SK-N-SH (cell line): ENCODE results near the gene STAC. TPM values are rescaled to one million over a fixed set of nuclear protein-coding genes. Genes with fewer than 3 reads are reported as not detected.

Source experiments
- CTCF ChIA-PET: fragments of 300-600, 350-600 bp; formaldehyde crosslinking; extraction: SDS; loops from one replicate; lab custom pipeline; 2021; lab: Yijun Ruan, JAX
- POLR2A ChIA-PET: fragments of 350-600 bp; sonication (Branson Sonifier 250); formaldehyde crosslinking; extraction: SDS; loops from one replicate; lab custom pipeline; 2020; ENCODE audit warnings: antibody characterized with exemption, inconsistent platforms; lab: Yijun Ruan, JAX
- DNase-seq: peaks from one replicate; pipeline ENCODE4 v3.0.0; 2012
- H2AFZ ChIP-seq: fragments of 200-600 bp; sonication (generic); 2 replicates; pipeline ENCODE4 v1.8.1; 2016; ENCODE audit warnings: antibody characterized with exemption, mild to moderate bottlenecking, low read depth
- H3F3A ChIP-seq: fragments of 200-600 bp; sonication (generic); replicated peaks from 2 replicates; pipeline ENCODE3; 2016; ENCODE audit warnings: antibody characterized with exemption, mild to moderate bottlenecking; ENCODE audit not compliant: insufficient read depth
- H3K27ac ChIP-seq, 2 experiments: fragments of 200-500 bp in 1 of 2; fragments of 200-600 bp in 1 of 2; sonication (Bioruptor generic) in 1 of 2; sonication (generic), shearing (Covaris generic) in 1 of 2; 2 replicates each; pipeline versions ENCODE4 v1.5.1 to v1.6.1; 2014 to 2016; ENCODE audit warnings: low read depth in 2 of 2, inconsistent platforms in 1 of 2, low read length in 1 of 2, mild to moderate bottlenecking in 1 of 2, mixed read lengths in 1 of 2
- H3K27me3 ChIP-seq: fragments of 200-600 bp; sonication (generic), shearing (Covaris generic); 2 replicates; pipeline ENCODE4 v1.6.1; 2016; ENCODE audit warnings: mixed run types; ENCODE audit not compliant: insufficient read depth
- H3K36me3 ChIP-seq, 2 experiments: fragments of 200-500 bp in 1 of 2; fragments of 200-600 bp in 1 of 2; sonication (Bioruptor generic) in 1 of 2; sonication (generic) in 1 of 2; replicated peaks in 1 of 2; 2 replicates each; pipeline versions ENCODE3 to v1.5.1; 2014 to 2016; ENCODE audit warnings: low read length in 1 of 2, mild to moderate bottlenecking in 1 of 2; ENCODE audit not compliant: insufficient read depth in 2 of 2, control insufficient read depth in 1 of 2
- H3K4me1 ChIP-seq, 2 experiments: fragments of 200-500 bp in 1 of 2; fragments of 200-600 bp in 1 of 2; sonication (Bioruptor generic) in 1 of 2; sonication (generic), shearing (Covaris generic) in 1 of 2; 2 replicates each; pipeline versions ENCODE4 v1.5.1 to v1.6.1; 2014 to 2016; ENCODE audit warnings: low read depth in 1 of 2, low read length in 1 of 2, mixed run types in 1 of 2; ENCODE audit not compliant: insufficient read depth in 2 of 2, control insufficient read depth in 1 of 2
- H3K4me2 ChIP-seq: fragments of 200-600 bp; sonication (generic), shearing (Covaris generic); 2 replicates; pipeline ENCODE4 v1.6.1; 2017; ENCODE audit warnings: mixed run types
- H3K4me3 ChIP-seq, 2 experiments: fragments of 200-500 bp in 1 of 2; fragments of 200-600 bp in 1 of 2; sonication (Bioruptor generic) in 1 of 2; sonication (generic), shearing (Covaris generic) in 1 of 2; 2 replicates each; pipeline versions ENCODE4 v1.5.1 to v1.8.1; 2014 to 2016; ENCODE audit warnings: low read depth in 2 of 2, inconsistent platforms in 1 of 2, low read length in 1 of 2, mild to moderate bottlenecking in 1 of 2, mixed read lengths in 1 of 2, moderate library complexity in 1 of 2
- H3K79me2 ChIP-seq: fragments of 200-600 bp; sonication (generic); 2 replicates; pipeline ENCODE4 v1.8.1; 2017; ENCODE audit warnings: mild to moderate bottlenecking; ENCODE audit not compliant: insufficient read depth
- H3K9ac ChIP-seq: fragments of 200-600 bp; sonication (generic); 2 replicates; pipeline ENCODE4 v1.6.1; 2017; ENCODE audit warnings: mixed run types
- H3K9me2 ChIP-seq: fragments of 200-600 bp; sonication (generic); 2 replicates; pipeline ENCODE4 v1.6.1; 2017; ENCODE audit warnings: mixed run types
- H3K9me3 ChIP-seq: fragments of 200-600 bp; sonication (generic); 2 replicates; pipeline ENCODE4 v1.6.1; 2017; ENCODE audit warnings: mixed run types, mild to moderate bottlenecking, moderate library complexity
- H4K20me1 ChIP-seq: fragments of 200-600 bp; sonication (generic); 2 replicates; pipeline ENCODE4 v1.6.1; 2017; ENCODE audit warnings: mild to moderate bottlenecking, mixed run types; ENCODE audit not compliant: insufficient read depth
- CHD2 ChIP-seq: fragments of 150-350 bp; IDR thresholded peaks from 2 replicates; pipeline ENCODE4 v1.6.1; 2018; ENCODE audit warnings: low read length; ENCODE audit not compliant: partially characterized antibody
- CTCF ChIP-seq: fragments of 200-600 bp; sonication (generic); IDR thresholded peaks from 2 replicates; pipeline ENCODE4 v1.6.1; 2017; ENCODE audit warnings: antibody characterized with exemption, mild to moderate bottlenecking, moderate library complexity
- ELF1 ChIP-seq: IDR thresholded peaks from 2 replicates; pipeline ENCODE4 v1.4.0; 2012
- EZH2phosphoT487 ChIP-seq: fragments of 200-600 bp; sonication (generic); IDR thresholded peaks from 2 replicates; pipeline ENCODE4 v1.6.1; 2017; ENCODE audit warnings: low read depth, mixed run types, mild to moderate bottlenecking, antibody characterized with exemption, moderate library complexity, borderline replicate concordance
- FOSL2 ChIP-seq: IDR thresholded peaks from 2 replicates; pipeline ENCODE4 v1.4.0; 2012; ENCODE audit warnings: low read depth, mild to moderate bottlenecking, moderate library complexity, borderline replicate concordance
- FOXJ3 ChIP-seq: sonication (generic); formaldehyde crosslinking; IDR thresholded peaks from 2 replicates; pipeline ENCODE4 v1.5.1; 2020; ENCODE audit warnings: mild to moderate bottlenecking, missing genetic modification reagents
- FOXM1 ChIP-seq: IDR thresholded peaks from 2 replicates; pipeline ENCODE4 v1.4.0; 2012; ENCODE audit warnings: low read depth, mild to moderate bottlenecking
- GATA2 ChIP-seq: sonication (generic); formaldehyde crosslinking; IDR thresholded peaks from 2 replicates; pipeline ENCODE4 v1.5.0; 2020; ENCODE audit warnings: mild to moderate bottlenecking, missing genetic modification reagents
- JUND ChIP-seq: IDR thresholded peaks from 2 replicates; pipeline ENCODE4 v1.4.0; 2012
- MXI1 ChIP-seq: IDR thresholded peaks from 2 replicates; pipeline ENCODE4 v1.6.1; 2012; ENCODE audit warnings: mild to moderate bottlenecking, low read depth, low read length, improper control_type of control experiment
- NFIC ChIP-seq: IDR thresholded peaks from 2 replicates; pipeline ENCODE4 v1.4.0; 2012; ENCODE audit warnings: borderline replicate concordance
- PBX3 ChIP-seq: IDR thresholded peaks from 2 replicates; pipeline ENCODE4; 2012
- RCOR1 ChIP-seq: fragments of 150-350 bp; IDR thresholded peaks from 2 replicates; pipeline ENCODE4 v1.6.1; 2017; ENCODE audit warnings: antibody characterized with exemption, low read length
- REST ChIP-seq: IDR thresholded peaks from 2 replicates; pipeline ENCODE4 v1.6.1; 2012; ENCODE audit warnings: mild to moderate bottlenecking, low read depth, low read length, moderate library complexity
- RXRA ChIP-seq: IDR thresholded peaks from 2 replicates; pipeline ENCODE4 v1.4.0; 2012; ENCODE audit warnings: low read depth, mild to moderate bottlenecking, borderline replicate concordance
- SIN3A ChIP-seq: IDR thresholded peaks from 2 replicates; pipeline ENCODE4 v1.6.1; 2012; ENCODE audit warnings: low read depth, mild to moderate bottlenecking, low read length, moderate library complexity, borderline replicate concordance
- SMC3 ChIP-seq: IDR thresholded peaks from 2 replicates; pipeline ENCODE4 v1.6.1; 2012; ENCODE audit warnings: low read depth, low read length, improper control_type of control experiment
- TAF1 ChIP-seq: IDR thresholded peaks from 2 replicates; pipeline ENCODE4 v1.6.1; 2012; ENCODE audit warnings: low read depth, mild to moderate bottlenecking, low read length, moderate library complexity, borderline replicate concordance
- USF1 ChIP-seq: IDR thresholded peaks from 2 replicates; pipeline ENCODE4 v1.4.0; 2012; ENCODE audit warnings: low read depth, borderline replicate concordance
- USF2 ChIP-seq: fragments of 150-350 bp; IDR thresholded peaks from 2 replicates; pipeline ENCODE4 v1.6.1; 2017; ENCODE audit warnings: antibody characterized with exemption, low read length, low read depth, borderline replicate concordance
- WGBS: methylation state at CpG from one replicate; pipeline ENCODE4 v1.1.6; 2017; ENCODE audit warnings: low lambda C conversion rate; 5-methylcytosine and 5-hydroxymethylcytosine counted together
- polyA plus RNA-seq, 3 experiments: library from polyadenylated mRNA; depleted of rRNA; stranded (reverse); fragments of >200 nt; gene quantifications; 2 replicates each; pipeline ENCODE4 v1.2.3, GENCODE V29; 2012

The STAC gene
- polyA plus RNA-seq, 1 of the 3 experiments (the other 2 are of a cell fraction): 25.0 TPM

GRCh38 chr3:36596419-36596818 is 216.1 kb downstream of the STAC start (continued):
- TF ChIP-seq CHD2 (no peak), FOSL2 (no peak)
- TF ChIP-seq, all 33 proteins: peak for 0

- ChIA-PET POLR2A (no interaction called here), CTCF (interaction anchor here (0.8 kb wide), 1 partner anchor 9 kb away, joined by 4 read pairs; no protein-coding TSS in a partner anchor)
- no peaks in the 10 kb centered on the region for H3K36me3 ChIP-seq
- H3K4me1 ChIP-seq: no peaks in the 10 kb centered on the region
- no peaks in the 10 kb centered on the region for H3K27me3 ChIP-seq
- DNase-seq: no peak
- no peaks in the 10 kb centered on the region for H3F3A ChIP-seq
- H2AFZ ChIP-seq: no peak overlapping the region
- no peak overlapping the region for H3K27ac ChIP-seq
- H3K4me2 ChIP-seq: no peak overlapping the region
- no peak overlapping the region for H3K9ac ChIP-seq
- TF ChIP-seq CTCF: no peak
- TF ChIP-seq USF2: no peak
- no peak for TF ChIP-seq FOXM1
- no peak for TF ChIP-seq MXI1
- no peak for TF ChIP-seq USF1
- TF ChIP-seq FOXJ3: no peak
- TF ChIP-seq PBX3: no peak
- TF ChIP-seq FOSL2: no peak
- TF ChIP-seq GATA2 (CRISPR knock-in tag): no peak
- no peak for TF ChIP-seq SIN3A
- TF ChIP-seq REST: no peak
- TF ChIP-seq JUND: no peak
- TF ChIP-seq EZH2phosphoT487: no peak
- TF ChIP-seq NFIC: no peak
- TF ChIP-seq SMC3: no peak
- no peak for TF ChIP-seq CHD2
- TF ChIP-seq ELF1: no peak
- TF ChIP-seq RCOR1: no peak
- TF ChIP-seq RXRA: no peak
- no peak for TF ChIP-seq TAF1
- H3K9me2 ChIP-seq: no peaks in the 10 kb centered on the region
- 12% methylated on average over 2 of the region's 2 CpGs for WGBS
- no peaks in the 10 kb centered on the region for H3K9me3 ChIP-seq
- H3K79me2 ChIP-seq: no peaks in the 10 kb centered on the region
- H3K4me3 ChIP-seq: no peak overlapping the region
- H4K20me1 ChIP-seq: no peaks in the 10 kb centered on the region
Measured at GRCh38 chr3:36597422-36597821, 217.1 kb downstream of the STAC start.
